ENCODE data around the gene PLCD3.
"Not testable (repeated sequence)": the region's sequence is repeated elsewhere in the genome, so short reads cannot be mapped to it uniquely, and the experiment has no call there.

The PLCD3 gene

GRCh38 chr17:45132572-45133463 is 503 bp upstream of the PLCD3 start:
- DNase-seq: peak; percentile 59 to 60

GRCh38 chr17:45131616-45132319 is 547 bp downstream of the PLCD3 start:
- DNase-seq: peak; percentile 31 to 32

- DNase-seq: no peak
These were observed 1.4 kb downstream of the PLCD3 start for GRCh38 chr17:45130681-45131615.

GRCh38 chr17:45129940-45130680 is 2.2 kb downstream of the PLCD3 start:
- no peak for DNase-seq

GRCh38 chr17:45129426-45129939 is 2.8 kb downstream of the PLCD3 start:
- DNase-seq: no peak

- no peak for DNase-seq
These were observed 3.3 kb downstream of the PLCD3 start for GRCh38 chr17:45128989-45129388.

- no peak for DNase-seq
These were observed 4.0 kb downstream of the PLCD3 start for GRCh38 chr17:45128331-45128730.

- DNase-seq: no peak
These were observed 4.6 kb downstream of the PLCD3 start for GRCh38 chr17:45127548-45128300.

- no peak for DNase-seq
These were observed 5.1 kb downstream of the PLCD3 start for GRCh38 chr17:45127207-45127547.

GRCh38 chr17:45125509-45125908 is 6.8 kb downstream of the PLCD3 start:
- DNase-seq: no peak

GRCh38 chr17:45124797-45125122 is 7.6 kb downstream of the PLCD3 start:
- not testable (repeated sequence) for DNase-seq

- no peak for DNase-seq
These were observed 8.2 kb downstream of the PLCD3 start for GRCh38 chr17:45123930-45124796.

GRCh38 chr17:45123076-45123770 is 9.1 kb downstream of the PLCD3 start:
- no peak for DNase-seq

- no peak for DNase-seq
These were observed 11.3 kb downstream of the PLCD3 start for GRCh38 chr17:45121055-45121454.

- no peak for DNase-seq
These were observed 11.8 kb downstream of the PLCD3 start for GRCh38 chr17:45120558-45120957.

- no peak for DNase-seq
These were observed 12.4 kb downstream of the PLCD3 start for GRCh38 chr17:45119964-45120363.

GRCh38 chr17:45118691-45119090 is 13.6 kb downstream of the PLCD3 start:
- DNase-seq: no peak

GRCh38 chr17:45117848-45118646 is 14.3 kb downstream of the PLCD3 start:
- no peak for DNase-seq

- DNase-seq: no peak
These were observed 15.0 kb downstream of the PLCD3 start for GRCh38 chr17:45117334-45117733.

All from activated CD4-positive, alpha-beta T cell treated with anti-CD3 and anti-CD28 coated beads, Interleukin-2, amount 50 U/mL, for 4 hours (primary cell).